H9 (cell line): ENCODE results near the gene LYPD8. TPM values are rescaled to one million over a fixed set of nuclear protein-coding genes. Genes with fewer than 3 reads are reported as not detected.

Source experiments
- DNase-seq: peaks from one replicate; pipeline ENCODE4 v3.0.0-alpha.2; 2017
- H2AFZ ChIP-seq: one replicate; pipeline ENCODE4 v1.6.1; 2013; ENCODE audit warnings: mild to moderate bottlenecking, low read length, control low read depth, moderate library complexity
- H2AK5ac ChIP-seq: 2 replicates; pipeline ENCODE4 v1.6.1; 2013; ENCODE audit warnings: low read length, control low read depth, mixed read lengths; ENCODE audit not compliant: insufficient read length
- H2BK120ac ChIP-seq: one replicate; pipeline ENCODE4 v1.6.1; 2013; ENCODE audit warnings: low read depth, mild to moderate bottlenecking, low read length, control low read depth, inconsistent platforms; ENCODE audit not compliant: poor library complexity, severe bottlenecking
- H2BK12ac ChIP-seq: 2 replicates; pipeline ENCODE4 v1.6.1; 2013; ENCODE audit warnings: low read length, control low read depth, mixed read lengths, low read depth; ENCODE audit not compliant: insufficient read length
- H2BK15ac ChIP-seq: 2 replicates; pipeline ENCODE4 v1.6.1; 2013; ENCODE audit warnings: low read depth, low read length, control low read depth
- H2BK20ac ChIP-seq: one replicate; pipeline ENCODE4 v1.6.1; 2013; ENCODE audit warnings: low read depth, mild to moderate bottlenecking, low read length, control low read depth, inconsistent platforms; ENCODE audit not compliant: poor library complexity, severe bottlenecking
- H2BK5ac ChIP-seq: 2 replicates; pipeline ENCODE4 v1.6.1; 2013; ENCODE audit warnings: low read length, control low read depth, mixed read lengths; ENCODE audit not compliant: insufficient read length
- H3K14ac ChIP-seq: 2 replicates; pipeline ENCODE4 v1.6.1; 2013; ENCODE audit warnings: low read length, control low read depth; ENCODE audit not compliant: insufficient read depth
- H3K18ac ChIP-seq: 2 replicates; pipeline ENCODE4 v1.6.1; 2013; ENCODE audit warnings: low read depth, mild to moderate bottlenecking, mixed read lengths, low read length, control low read depth; ENCODE audit not compliant: insufficient read length
- H3K23ac ChIP-seq: 2 replicates; pipeline ENCODE4 v1.6.1; 2013; ENCODE audit warnings: low read length, control low read depth, mixed read lengths, low read depth; ENCODE audit not compliant: insufficient read length
- H3K23me2 ChIP-seq: 2 replicates; pipeline ENCODE4 v1.6.1; 2013; ENCODE audit warnings: low read depth, mild to moderate bottlenecking, mixed read lengths, low read length, control low read depth; ENCODE audit not compliant: insufficient read length, poor library complexity, severe bottlenecking
- H3K27ac ChIP-seq: 2 replicates; pipeline ENCODE4 v1.5.1; 2013; ENCODE audit warnings: low read length, control low read depth, mixed read lengths, low read depth; ENCODE audit not compliant: insufficient read length
- H3K27me3 ChIP-seq: 2 replicates; pipeline ENCODE4 v1.6.1; 2013; ENCODE audit warnings: low read length, control low read depth, inconsistent platforms; ENCODE audit not compliant: insufficient read depth
- H3K4ac ChIP-seq: 2 replicates; pipeline ENCODE4 v1.6.1; 2013; ENCODE audit warnings: low read depth, mild to moderate bottlenecking, control low read depth, inconsistent platforms, low read length, moderate library complexity
- H3K4me1 ChIP-seq: 2 replicates; pipeline ENCODE4 v1.6.1; 2013; ENCODE audit warnings: low read length, control low read depth, inconsistent platforms; ENCODE audit not compliant: insufficient read depth
- H3K4me2 ChIP-seq: 2 replicates; pipeline ENCODE4 v1.6.1; 2013; ENCODE audit warnings: low read length, control low read depth, mixed read lengths; ENCODE audit not compliant: insufficient read length, insufficient read depth
- H3K56ac ChIP-seq: 2 replicates; pipeline ENCODE4 v1.6.1; 2013; ENCODE audit warnings: low read depth, mild to moderate bottlenecking, mixed read lengths, low read length, control low read depth; ENCODE audit not compliant: insufficient read length
- H3K79me1 ChIP-seq: 2 replicates; pipeline ENCODE4 v1.6.1; 2013; ENCODE audit warnings: low read depth, mild to moderate bottlenecking, moderate library complexity, low read length, control low read depth, inconsistent platforms; ENCODE audit not compliant: insufficient read depth, poor library complexity, severe bottlenecking
- H3K79me2 ChIP-seq: 2 replicates; pipeline ENCODE4 v1.6.1; 2013; ENCODE audit warnings: low read length, control low read depth, inconsistent platforms; ENCODE audit not compliant: insufficient read depth
- H3K9ac ChIP-seq: 2 replicates; pipeline ENCODE4 v1.6.1; 2013; ENCODE audit warnings: low read length, control low read depth, mixed read lengths; ENCODE audit not compliant: insufficient read length; ENCODE audit errors: extremely low read depth
- H3K9me3 ChIP-seq: one replicate; pipeline ENCODE4 v1.6.1; 2013; ENCODE audit warnings: low read depth, low read length, inconsistent platforms; ENCODE audit not compliant: control insufficient read depth
- H3T11ph ChIP-seq: one replicate; pipeline ENCODE4 v1.6.1; 2013; ENCODE audit warnings: mild to moderate bottlenecking, low read length, control low read depth, inconsistent platforms
- H4K20me1 ChIP-seq: one replicate; pipeline ENCODE4 v1.6.1; 2013; ENCODE audit not compliant: control insufficient read depth, insufficient read length, insufficient read depth
- H4K5ac ChIP-seq: 2 replicates; pipeline ENCODE4 v1.6.1; 2013; ENCODE audit warnings: low read depth, mild to moderate bottlenecking, mixed read lengths, low read length, control low read depth; ENCODE audit not compliant: insufficient read length
- H4K8ac ChIP-seq: replicated peaks from 2 replicates; pipeline ENCODE4 v1.6.1; 2013; ENCODE audit warnings: low read length, control low read depth, mixed read lengths, low read depth; ENCODE audit not compliant: insufficient read length
- H4K91ac ChIP-seq: 2 replicates; pipeline ENCODE4 v1.6.1; 2013; ENCODE audit warnings: low read depth, mild to moderate bottlenecking, moderate library complexity, mixed read lengths, low read length, control low read depth; ENCODE audit not compliant: insufficient read length
- H3K27ac Mint-ChIP-seq, 3 experiments: 2 replicates in 2 of 3; 3 replicates in 1 of 3; pipeline ENCODE4 v1.8.0; 2020 to 2021; ENCODE audit warnings: mixed read lengths in 3 of 3, mild to moderate bottlenecking in 1 of 3, moderate library complexity in 1 of 3
- H3K27me3 Mint-ChIP-seq: 2 replicates; pipeline ENCODE4 v1.8.0; 2021; ENCODE audit warnings: low read depth, mild to moderate bottlenecking, moderate library complexity, mixed read lengths
- H3K36me3 Mint-ChIP-seq, 3 experiments: 2 replicates in 2 of 3; 3 replicates in 1 of 3; pipeline ENCODE4 v1.8.0; 2020 to 2021; ENCODE audit warnings: low read depth in 3 of 3, mixed read lengths in 3 of 3; ENCODE audit not compliant: insufficient read depth in 1 of 3
- H3K4me1 Mint-ChIP-seq, 2 experiments: 2 replicates each; pipeline ENCODE4 v1.8.0; 2020; ENCODE audit warnings: mixed read lengths in 2 of 2
- H3K4me3 Mint-ChIP-seq, 2 experiments: 2 replicates in 1 of 2; 3 replicates in 1 of 2; pipeline ENCODE4 v1.8.0; 2020 to 2021; ENCODE audit warnings: mild to moderate bottlenecking in 2 of 2, mixed read lengths in 2 of 2, moderate library complexity in 1 of 2
- H3K9me3 Mint-ChIP-seq, 2 experiments: 2 replicates in 1 of 2; 3 replicates in 1 of 2; pipeline ENCODE4 v1.8.0; 2020; ENCODE audit warnings: mild to moderate bottlenecking in 2 of 2, mixed read lengths in 2 of 2, moderate library complexity in 1 of 2
- WGBS: extraction: QIAGEN DNeasy Blood & Tissue Kit; methylation state at CpG from one replicate; pipeline ENCODE4 v1.1.7; 2013; ENCODE audit warnings: missing lambda C conversion rate, low lambda C conversion rate, mixed read lengths; ENCODE audit not compliant: insufficient read length; ENCODE audit errors: extremely low coverage; 5-methylcytosine and 5-hydroxymethylcytosine counted together
- total RNA-seq: library from RNA; stranded (reverse); gene quantifications from 2 replicates; pipeline ENCODE4 v1.2.1, GENCODE V29; 2021
- TF ChIP-seq, protein P1 (sequence below): fragments of 200-600 bp; sonication (generic); conservative IDR thresholded peaks from 3 replicates; pipeline ENCODE4 v1.8.0; 2021; ENCODE audit warnings: antibody characterized with exemption, mild to moderate bottlenecking

The LYPD8 gene
- total RNA-seq, 1 experiment from 2014 or later, result not detected

GRCh38 chr1:248752161-248753028, 3.2 kb downstream of the LYPD8 start:
- Mint-ChIP-seq H3K27me3 (no peaks in the 10 kb centered on the region), H3K27ac (no peak overlapping the region), H3K4me1 (no peaks in the 10 kb centered on the region), H3K4me3 (no peak overlapping the region), H3K36me3 (peaks cover 0 to 26% (median 2%) of the 10 kb centered on the region in 3 experiments; a peak in 4 of 7 replicates), H3K9me3 (peaks cover 13 to 44% of the 10 kb centered on the region in 2 experiments)
- Histone ChIP-seq H4K8ac (no peak overlapping the region), H3T11ph (no peak overlapping the region), H3K14ac (no peak overlapping the region), H2BK120ac (no peak overlapping the region), H2BK5ac (no peak overlapping the region), H2BK12ac (no peak overlapping the region), H3K23ac (no peak overlapping the region), H3K79me1 (no peaks in the 10 kb centered on the region), H3K79me2 (no peaks in the 10 kb centered on the region), H4K20me1 (no peaks in the 10 kb centered on the region), H4K91ac (no peak overlapping the region), H3K56ac (no peak overlapping the region), H3K4me2 (no peak overlapping the region), H2BK15ac (no peak overlapping the region), H3K9ac (no peak overlapping the region), H2BK20ac (no peak overlapping the region), H3K4ac (no peak overlapping the region), H2AFZ (no peak overlapping the region), H3K18ac (no peak overlapping the region), H3K4me1 (no peaks in the 10 kb centered on the region), H3K27ac (no peak overlapping the region), H3K23me2 (no peaks in the 10 kb centered on the region), H2AK5ac (no peak overlapping the region), H4K5ac (no peak overlapping the region), H3K27me3 (no peaks in the 10 kb centered on the region), H3K9me3 (peaks cover 86% of the 10 kb centered on the region)
- DNase-seq, result no peak
- no CpG with 5 or more reads among the region's 8 CpGs for WGBS
- TF ChIP-seq, protein P1, sequence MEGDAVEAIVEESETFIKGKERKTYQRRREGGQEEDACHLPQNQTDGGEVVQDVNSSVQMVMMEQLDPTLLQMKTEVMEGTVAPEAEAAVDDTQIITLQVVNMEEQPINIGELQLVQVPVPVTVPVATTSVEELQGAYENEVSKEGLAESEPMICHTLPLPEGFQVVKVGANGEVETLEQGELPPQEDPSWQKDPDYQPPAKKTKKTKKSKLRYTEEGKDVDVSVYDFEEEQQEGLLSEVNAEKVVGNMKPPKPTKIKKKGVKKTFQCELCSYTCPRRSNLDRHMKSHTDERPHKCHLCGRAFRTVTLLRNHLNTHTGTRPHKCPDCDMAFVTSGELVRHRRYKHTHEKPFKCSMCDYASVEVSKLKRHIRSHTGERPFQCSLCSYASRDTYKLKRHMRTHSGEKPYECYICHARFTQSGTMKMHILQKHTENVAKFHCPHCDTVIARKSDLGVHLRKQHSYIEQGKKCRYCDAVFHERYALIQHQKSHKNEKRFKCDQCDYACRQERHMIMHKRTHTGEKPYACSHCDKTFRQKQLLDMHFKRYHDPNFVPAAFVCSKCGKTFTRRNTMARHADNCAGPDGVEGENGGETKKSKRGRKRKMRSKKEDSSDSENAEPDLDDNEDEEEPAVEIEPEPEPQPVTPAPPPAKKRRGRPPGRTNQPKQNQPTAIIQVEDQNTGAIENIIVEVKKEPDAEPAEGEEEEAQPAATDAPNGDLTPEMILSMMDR, result no peak
